HG03558 (cell line): ENCODE measurements around the gene MTERF1.

Source experiments
- ATAC-seq: cut with Tn5 transposase; IDR thresholded peaks from one replicate; pipeline ENCODE4 v1.9.1; 2021; ENCODE audit warnings: moderate number of reproducible peaks; ENCODE audit not compliant: unreplicated experiment; ENCODE audit errors: extremely low read depth

MTERF1 gene

DNA sequence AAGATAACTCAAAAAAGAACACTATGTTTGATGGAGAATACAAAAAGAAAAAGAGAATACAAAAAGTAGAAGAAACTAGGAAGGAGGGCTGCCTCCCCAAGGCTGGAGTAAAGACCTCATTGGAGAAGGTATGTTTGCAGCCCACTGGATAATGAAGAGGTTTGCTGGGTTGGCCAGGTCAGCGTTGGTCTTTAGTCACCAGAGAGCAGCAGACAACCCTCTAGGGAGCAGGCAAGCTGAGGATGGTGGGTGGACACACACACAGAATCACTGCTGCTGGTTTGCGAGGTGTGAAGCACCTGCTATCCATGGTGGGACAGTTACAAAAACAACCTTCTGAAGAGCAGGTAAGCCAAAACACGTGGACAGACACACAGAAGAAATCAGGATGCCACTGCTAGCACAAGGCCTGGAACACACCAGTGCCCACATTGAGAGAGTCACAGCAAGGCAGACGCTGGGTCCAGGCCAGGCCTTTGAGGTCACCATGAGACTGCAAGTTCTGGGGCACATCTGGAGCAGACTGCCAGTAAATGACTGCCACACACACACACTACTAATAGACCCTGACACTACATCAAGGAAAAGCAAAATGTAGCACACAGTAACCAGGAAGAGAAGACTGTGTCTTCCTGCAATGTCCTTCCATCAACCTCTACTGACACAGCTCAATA is 43.0 kb downstream of the MTERF1 start:
- ATAC-seq, result no peak

DNA sequence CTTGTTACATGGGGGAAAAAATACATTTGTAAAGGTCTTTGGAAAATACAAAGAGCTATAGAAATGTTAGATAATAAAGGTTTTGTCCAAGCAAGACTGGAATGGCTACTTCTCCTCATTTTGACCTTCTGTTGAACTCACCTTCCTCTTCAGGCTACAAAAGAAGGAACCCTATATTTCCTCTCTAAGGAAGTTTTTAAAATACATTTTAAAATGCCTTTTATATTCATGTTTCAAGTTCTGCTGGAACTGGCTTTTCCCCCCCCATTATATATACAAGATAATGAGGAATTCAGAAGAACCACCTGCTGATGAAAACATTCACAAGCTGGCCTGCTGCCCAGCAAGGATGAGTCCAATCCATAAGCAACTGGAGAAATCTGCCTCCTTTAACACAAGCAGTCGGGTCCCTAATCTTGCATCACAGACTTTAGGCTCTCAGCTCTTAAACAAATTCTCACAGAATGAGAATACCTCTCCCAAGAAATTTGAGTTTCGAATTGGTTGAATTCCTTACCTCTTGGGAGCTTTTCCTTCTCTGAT is 44.6 kb downstream of the MTERF1 start:
- no peak for ATAC-seq

DNA sequence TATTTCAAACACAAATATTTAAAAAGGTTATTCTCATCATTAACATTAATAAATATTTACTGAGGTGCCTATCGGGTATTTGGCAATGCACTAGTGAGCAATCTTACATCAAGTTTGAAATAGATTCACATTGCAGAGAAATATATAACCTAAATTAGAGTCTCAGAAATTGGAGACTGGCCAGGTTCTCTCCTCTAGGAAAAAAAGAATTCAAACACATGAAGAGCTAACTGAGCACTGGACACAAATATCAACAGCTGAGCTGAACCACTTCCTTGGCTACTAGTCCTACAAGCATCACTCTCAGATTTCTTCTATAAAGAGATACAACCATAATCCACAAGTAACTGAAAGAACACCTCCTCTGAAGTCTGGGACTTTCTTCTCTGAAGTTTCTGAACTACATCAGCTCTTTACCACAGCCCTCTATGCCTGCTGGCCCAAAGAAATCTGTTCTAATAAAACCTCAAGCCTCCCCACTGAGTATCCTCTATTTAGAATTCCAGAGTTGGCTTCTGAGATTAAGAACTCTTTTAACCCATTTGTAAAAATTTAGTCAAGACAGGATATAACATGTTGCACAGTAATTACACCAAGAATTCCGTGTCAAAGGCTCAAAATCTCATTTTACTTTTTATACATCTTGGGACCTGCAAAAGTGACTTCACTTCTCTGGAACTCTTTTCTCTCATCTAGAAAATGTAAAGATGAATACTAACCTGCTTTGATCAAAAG is 45.2 kb downstream of the MTERF1 start:
- no peak for ATAC-seq

DNA sequence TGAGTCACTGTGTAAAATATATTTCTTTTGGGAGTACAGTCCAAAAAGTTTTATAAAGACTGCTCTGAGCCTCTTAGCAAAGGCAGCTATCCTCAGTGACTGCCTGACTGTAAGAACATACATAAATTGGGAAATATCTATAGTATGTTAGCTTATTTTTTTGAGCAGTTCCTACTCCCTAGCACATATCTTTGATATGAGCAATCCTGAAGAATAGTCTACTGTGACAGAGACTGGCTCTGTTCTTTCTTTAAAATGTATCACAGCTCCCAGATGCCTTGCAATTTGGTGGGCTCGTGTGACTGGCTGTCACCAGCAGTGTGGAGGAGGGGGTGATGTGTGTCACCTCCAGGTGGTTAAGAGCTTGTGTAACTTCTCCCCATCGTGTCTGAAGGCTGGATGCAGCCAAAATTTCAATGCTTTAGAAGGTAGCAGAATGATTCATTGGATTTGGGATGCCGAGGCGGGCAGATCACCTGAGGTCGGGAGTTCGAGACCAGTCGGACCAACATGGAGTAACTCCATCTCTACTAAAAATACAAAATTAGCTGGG is 47.9 kb downstream of the MTERF1 start:
- no peak for ATAC-seq

DNA sequence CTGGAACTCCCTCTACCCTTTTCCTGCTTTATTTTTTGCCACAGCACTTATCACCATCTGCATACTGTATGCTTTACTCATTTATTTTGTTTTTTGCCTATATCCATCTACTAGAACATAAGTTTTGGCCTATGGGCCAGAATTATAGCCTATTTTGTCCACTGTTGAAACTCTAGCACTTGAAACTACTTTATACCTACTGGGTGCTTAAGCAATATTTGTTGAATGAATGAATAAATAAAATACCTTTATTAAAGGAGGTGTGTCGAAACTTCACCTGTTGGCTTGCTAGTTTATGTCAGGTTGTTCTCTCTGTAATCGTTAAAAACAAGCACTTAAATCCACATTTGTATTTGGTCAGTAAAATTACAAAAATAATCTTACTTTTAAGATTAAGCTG is 53.3 kb downstream of the MTERF1 start:
- ATAC-seq, result no peak

DNA sequence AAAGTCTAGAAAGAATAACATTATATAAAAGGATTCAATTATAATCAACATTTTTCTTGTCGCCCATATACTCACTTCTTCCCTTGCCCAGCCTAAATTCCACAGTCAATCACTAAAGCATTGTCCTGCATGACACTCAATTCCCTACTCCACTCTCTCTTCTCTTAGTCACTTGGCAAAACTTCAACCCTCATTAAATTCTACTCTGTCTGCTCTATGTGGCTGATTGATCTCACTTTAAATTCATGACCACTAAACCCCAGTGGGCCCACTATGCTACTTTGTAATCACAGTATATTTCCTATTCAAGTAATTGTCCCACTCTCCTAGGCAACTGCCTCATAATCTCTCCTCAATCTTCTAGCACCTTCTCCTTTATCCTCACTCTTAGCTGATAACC is 54.1 kb downstream of the MTERF1 start:
- no peak for ATAC-seq

DNA sequence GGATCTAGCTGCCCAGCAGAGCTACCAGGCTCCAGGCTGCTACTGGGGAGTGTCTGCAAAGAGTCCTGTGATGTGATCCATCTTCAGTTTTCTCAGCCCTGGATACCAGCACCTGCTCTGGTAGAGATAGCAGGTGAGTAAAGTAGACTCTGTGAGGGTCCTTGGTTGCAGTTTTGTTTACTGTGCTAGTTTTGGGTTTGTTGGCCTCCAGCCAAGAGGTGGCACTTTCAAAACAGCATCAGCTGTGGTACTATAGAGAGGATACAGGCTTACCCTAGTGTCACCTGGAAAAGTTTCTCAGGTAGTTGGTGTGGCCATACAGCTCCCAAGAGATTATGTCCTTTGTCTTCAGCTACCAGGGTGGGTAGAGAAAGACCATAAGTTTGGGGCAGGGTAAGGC is 56.3 kb downstream of the MTERF1 start:
- ATAC-seq, result no peak
